Neural cell (in vitro differentiated cells): ENCODE data around the gene EFS. TPM values are rescaled to one million over a fixed set of nuclear protein-coding genes. Genes with fewer than 3 reads are reported as not detected.

Source experiments
- H2AFZ ChIP-seq: fragments of 200-600, 300-800 bp; sonication (generic), shearing (Covaris generic); 2 replicates; pipeline ENCODE4 v1.6.0; 2014; ENCODE audit warnings: low read depth, mild to moderate bottlenecking, antibody characterized with exemption, low read length, moderate library complexity
- H3F3A ChIP-seq: fragments of 200-600 bp; shearing (Covaris generic); 2 replicates; pipeline ENCODE4 v1.6.1; 2016; ENCODE audit warnings: mild to moderate bottlenecking, moderate library complexity, mixed read lengths, antibody characterized with exemption, low read length; ENCODE audit not compliant: insufficient read depth, poor library complexity, severe bottlenecking
- H3K27ac ChIP-seq: fragments of 200-600, 300-800 bp; sonication (generic), shearing (Covaris generic); 2 replicates; pipeline ENCODE4 v1.5.1; 2014; ENCODE audit warnings: mild to moderate bottlenecking, low read length, moderate library complexity
- H3K27me3 ChIP-seq: fragments of 300-800, 200-600 bp; sonication (generic), shearing (Covaris generic); 2 replicates; pipeline ENCODE4 v1.6.0; 2014; ENCODE audit warnings: mild to moderate bottlenecking, low read depth, low read length, moderate library complexity; ENCODE audit not compliant: insufficient read depth
- H3K36me3 ChIP-seq: fragments of 300-800, 200-600 bp; sonication (generic), shearing (Covaris generic); 2 replicates; pipeline ENCODE4 v1.5.1; 2014; ENCODE audit warnings: mild to moderate bottlenecking, antibody characterized with exemption, low read length, moderate library complexity; ENCODE audit not compliant: insufficient read depth
- H3K4me2 ChIP-seq: fragments of 300-800, 200-600 bp; sonication (generic), shearing (Covaris generic); 2 replicates; pipeline ENCODE4 v1.6.0; 2014; ENCODE audit warnings: mild to moderate bottlenecking, low read length
- H3K4me3 ChIP-seq: fragments of 300-800, 200-600 bp; sonication (generic), shearing (Covaris generic); 2 replicates; pipeline ENCODE4 v1.5.1; 2014; ENCODE audit warnings: mild to moderate bottlenecking, low read length, moderate library complexity
- H3K79me2 ChIP-seq: fragments of 200-600 bp; shearing (Covaris generic); replicated peaks from 2 replicates; pipeline ENCODE4 v1.6.0; 2014; ENCODE audit warnings: mild to moderate bottlenecking, low read length, moderate library complexity; ENCODE audit not compliant: insufficient read depth
- H3K9ac ChIP-seq: fragments of 300-800, 200-600 bp; sonication (generic), shearing (Covaris generic); 2 replicates; pipeline ENCODE4 v1.6.1; 2016; ENCODE audit warnings: mild to moderate bottlenecking, low read length, mixed read lengths
- H3K9me2 ChIP-seq: fragments of 200-600 bp; shearing (Covaris generic); 2 replicates; pipeline ENCODE4 v1.6.1; 2016; ENCODE audit warnings: mild to moderate bottlenecking, low read length, mixed read lengths; ENCODE audit not compliant: insufficient read depth
- H3K9me3 ChIP-seq: fragments of 200-600, 300-800 bp; sonication (generic), shearing (Covaris generic); 2 replicates; pipeline ENCODE4 v1.6.1; 2016; ENCODE audit warnings: mild to moderate bottlenecking, mixed run types, low read length, moderate library complexity, mixed read lengths
- H4K20me1 ChIP-seq: fragments of 200-600 bp; shearing (Covaris generic); 2 replicates; pipeline ENCODE4 v1.6.1; 2016; ENCODE audit warnings: mild to moderate bottlenecking, mixed run types; ENCODE audit not compliant: insufficient read depth
- CTCF ChIP-seq: fragments of 450-650 bp; IDR thresholded peaks from 2 replicates; pipeline ENCODE4 v1.5.1; 2014; ENCODE audit warnings: antibody characterized with exemption, mild to moderate bottlenecking, moderate library complexity; ENCODE audit not compliant: poor library complexity, severe bottlenecking
- EP300 ChIP-seq: fragments of 450-650 bp; conservative IDR thresholded peaks from 2 replicates; pipeline ENCODE4 v1.6.1; 2014; ENCODE audit warnings: antibody characterized with exemption, mild to moderate bottlenecking, moderate library complexity; ENCODE audit not compliant: poor library complexity, severe bottlenecking
- EZH2 ChIP-seq: fragments of 200-600, 300-800 bp; shearing (Covaris generic), sonication (generic); IDR thresholded peaks from 2 replicates; pipeline ENCODE4 v1.6.1; 2014; ENCODE audit warnings: antibody characterized with exemption, low read length, borderline replicate concordance, mild to moderate bottlenecking; ENCODE audit not compliant: insufficient read depth, poor library complexity, severe bottlenecking
- MXI1 ChIP-seq: fragments of 450-650 bp; conservative IDR thresholded peaks from 2 replicates; pipeline ENCODE4 v1.6.1; 2014; ENCODE audit warnings: antibody characterized with exemption, mild to moderate bottlenecking; ENCODE audit not compliant: poor library complexity, severe bottlenecking
- POLR2AphosphoS5 ChIP-seq: IDR thresholded peaks from 2 replicates; pipeline ENCODE4 v1.6.1; 2012
- RAD21 ChIP-seq: fragments of 450-650 bp; conservative IDR thresholded peaks from 2 replicates; pipeline ENCODE4 v1.6.1; 2014; ENCODE audit warnings: antibody characterized with exemption, mild to moderate bottlenecking, moderate library complexity
- REST ChIP-seq: IDR thresholded peaks from 2 replicates; pipeline ENCODE4 v1.6.1; 2012; ENCODE audit warnings: borderline replicate concordance
- SMC3 ChIP-seq: fragments of 450-650 bp; conservative IDR thresholded peaks from 2 replicates; pipeline ENCODE4 v1.6.1; 2014; ENCODE audit warnings: antibody characterized with exemption, mild to moderate bottlenecking, moderate library complexity; ENCODE audit not compliant: poor library complexity
- TAF1 ChIP-seq: IDR thresholded peaks from 2 replicates; pipeline ENCODE4 v1.6.1; 2012; ENCODE audit warnings: low read depth
- polyA minus RNA-seq: library from RNA; depleted of rRNA, polyadenylated mRNA; stranded (reverse); fragments of >200 nt; gene quantifications from 2 replicates; pipeline ENCODE4 v1.2.3, GENCODE V29; 2014
- polyA plus RNA-seq: library from polyadenylated mRNA; depleted of rRNA; stranded (reverse); fragments of >200 nt; gene quantifications from 2 replicates; pipeline ENCODE4 v1.2.3, GENCODE V29; 2014

Gene EFS
- polyA plus RNA-seq (0.48 and 0.92 TPM in 2 replicates), polyA minus RNA-seq (1.3 and 1.5 TPM in 2 replicates)

GRCh38 chr14:23365036-23365731 is at the start of gene EFS:
Gene EFS, minus strand, starts transcription at chr14:23365172. Its CDS starts 147 bp downstream, at chr14:23365025.
- Histone ChIP-seq H3K36me3 (no peaks in the 10 kb centered on the region), H3K79me2 (peaks cover 25% of the 10 kb centered on the region), H3K27ac (peak within 1 kb of the TSS; percentile 13), H3F3A (no peaks in the 10 kb centered on the region), H3K27me3 (peaks cover 12% of the 10 kb centered on the region), H3K9me3 (no peaks in the 10 kb centered on the region), H3K9me2 (no peaks in the 10 kb centered on the region), H3K4me3 (peak within 1 kb of the TSS; percentile 21), H3K9ac (peak within 1 kb of the TSS; percentile 39), H3K4me2 (no peak within 1 kb of the TSS), H4K20me1 (no peaks in the 10 kb centered on the region), H2AFZ (peak within 1 kb of the TSS; percentile 35)
- no peak for TF ChIP-seq RAD21

GRCh38 chr14:23414254-23414653 is 49.3 kb upstream of the EFS start:
- H3K79me2 ChIP-seq, result no peaks in the 10 kb centered on the region
- no peaks in the 10 kb centered on the region for H3K27me3 ChIP-seq
- no peak overlapping the region for H3K9ac ChIP-seq
- no peak for TF ChIP-seq EZH2
- no peak for TF ChIP-seq CTCF
- no peak for TF ChIP-seq TAF1
- no peak for TF ChIP-seq RAD21
- TF ChIP-seq SMC3, result no peak
- no peak for TF ChIP-seq EP300
- TF ChIP-seq REST, result no peak
- TF ChIP-seq POLR2AphosphoS5, result no peak
- no peak for TF ChIP-seq MXI1
- no peaks in the 10 kb centered on the region for H3K36me3 ChIP-seq
- no peaks in the 10 kb centered on the region for H3K9me2 ChIP-seq
- no peak overlapping the region for H3K4me2 ChIP-seq
- no peaks in the 10 kb centered on the region for H3F3A ChIP-seq
- no peaks in the 10 kb centered on the region for H4K20me1 ChIP-seq
- H3K27ac ChIP-seq, result no peak overlapping the region
- H2AFZ ChIP-seq, result no peak overlapping the region
- no peaks in the 10 kb centered on the region for H3K9me3 ChIP-seq
- H3K4me3 ChIP-seq, result no peak overlapping the region
